GM06990 (cell line): ENCODE measurements around the gene S100A3.

ENCODE experiments used
- DNase-seq: peaks from one replicate; pipeline ENCODE4 v3.0.0-alpha.2; 2011; ENCODE audit not compliant: insufficient read length; ENCODE audit errors: extremely low read depth
- H3K27me3 ChIP-seq: replicated peaks from 2 replicates; pipeline ENCODE4 v1.6.0; 2011; ENCODE audit warnings: low read length; ENCODE audit not compliant: control insufficient read depth, insufficient read depth
- H3K36me3 ChIP-seq: 2 replicates; pipeline ENCODE4 v1.5.1; 2011; ENCODE audit warnings: low read length; ENCODE audit not compliant: control insufficient read depth, insufficient read depth
- H3K4me3 ChIP-seq: replicated peaks from 2 replicates; pipeline ENCODE4 v1.5.1; 2011; ENCODE audit warnings: low read depth, mild to moderate bottlenecking, control low read depth, low read length
- TF ChIP-seq, protein P1 (sequence below): IDR thresholded peaks from 2 replicates; pipeline ENCODE4 v1.5.1; 2011; ENCODE audit warnings: low read length, control low read depth, mild to moderate bottlenecking, inconsistent platforms; ENCODE audit not compliant: insufficient read depth, poor library complexity, severe bottlenecking

The S100A3 gene

DNA sequence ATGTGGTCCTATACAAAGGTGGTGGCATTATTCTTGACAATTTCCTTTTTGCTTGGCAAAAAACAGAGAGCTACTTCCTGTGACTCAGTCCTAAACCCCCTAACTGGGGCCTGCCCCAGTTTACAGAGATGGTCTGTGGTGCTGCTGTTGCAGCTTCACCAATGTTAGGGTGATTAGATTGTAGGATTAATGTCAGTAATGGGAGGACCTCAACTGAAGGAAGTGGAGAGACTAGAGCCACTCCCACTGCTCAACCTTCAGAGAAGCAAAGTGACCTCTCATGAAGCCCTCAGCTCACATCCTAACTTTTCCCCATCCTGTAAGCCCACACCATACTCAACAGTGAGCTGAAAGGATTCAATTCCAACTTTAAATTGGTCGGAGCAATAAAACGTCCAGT, 16.9 kb downstream of the S100A3 start:
- TF ChIP-seq, protein P1, sequence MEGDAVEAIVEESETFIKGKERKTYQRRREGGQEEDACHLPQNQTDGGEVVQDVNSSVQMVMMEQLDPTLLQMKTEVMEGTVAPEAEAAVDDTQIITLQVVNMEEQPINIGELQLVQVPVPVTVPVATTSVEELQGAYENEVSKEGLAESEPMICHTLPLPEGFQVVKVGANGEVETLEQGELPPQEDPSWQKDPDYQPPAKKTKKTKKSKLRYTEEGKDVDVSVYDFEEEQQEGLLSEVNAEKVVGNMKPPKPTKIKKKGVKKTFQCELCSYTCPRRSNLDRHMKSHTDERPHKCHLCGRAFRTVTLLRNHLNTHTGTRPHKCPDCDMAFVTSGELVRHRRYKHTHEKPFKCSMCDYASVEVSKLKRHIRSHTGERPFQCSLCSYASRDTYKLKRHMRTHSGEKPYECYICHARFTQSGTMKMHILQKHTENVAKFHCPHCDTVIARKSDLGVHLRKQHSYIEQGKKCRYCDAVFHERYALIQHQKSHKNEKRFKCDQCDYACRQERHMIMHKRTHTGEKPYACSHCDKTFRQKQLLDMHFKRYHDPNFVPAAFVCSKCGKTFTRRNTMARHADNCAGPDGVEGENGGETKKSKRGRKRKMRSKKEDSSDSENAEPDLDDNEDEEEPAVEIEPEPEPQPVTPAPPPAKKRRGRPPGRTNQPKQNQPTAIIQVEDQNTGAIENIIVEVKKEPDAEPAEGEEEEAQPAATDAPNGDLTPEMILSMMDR: no peak
- Histone ChIP-seq H3K4me3 (no peak overlapping the region), H3K27me3 (no peaks in the 10 kb centered on the region; the same call in 1 of the 2 replicates), H3K36me3 (no peaks in the 10 kb centered on the region)
- DNase-seq: no peak

- no peak overlapping the region for H3K4me3 ChIP-seq
- H3K36me3 ChIP-seq: no peaks in the 10 kb centered on the region
- DNase-seq: no peak
- TF ChIP-seq, protein P1: no peak
- H3K27me3 ChIP-seq: no peaks in the 10 kb centered on the region; the same call in 1 of the 2 replicates
Measured at GRCh38 chr1:153531638-153532037, 17.4 kb downstream of the S100A3 start.

DNA sequence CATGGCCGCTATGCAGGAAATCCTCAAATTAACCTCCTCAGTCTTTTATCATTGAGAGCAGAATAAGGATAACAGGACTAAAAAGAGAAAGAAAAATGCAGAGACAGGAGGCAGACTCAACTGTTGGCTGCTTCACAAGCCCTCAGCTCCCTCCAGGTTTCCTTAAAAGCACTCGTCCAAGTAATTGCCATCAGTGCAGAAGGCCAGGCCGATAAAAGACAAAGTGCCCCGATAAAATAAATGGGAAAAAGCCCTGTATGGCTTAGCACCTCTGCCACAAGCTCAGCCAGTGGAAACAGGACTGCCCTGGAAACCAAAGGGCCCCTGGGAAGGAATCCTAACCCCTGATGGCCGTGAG, 21.4 kb downstream of the S100A3 start:
- Histone ChIP-seq H3K4me3 (no peak overlapping the region), H3K36me3 (no peaks in the 10 kb centered on the region), H3K27me3 (no peaks in the 10 kb centered on the region; the same call in 1 of the 2 replicates)
- no peak for DNase-seq
- TF ChIP-seq, protein P1: no peak

DNA sequence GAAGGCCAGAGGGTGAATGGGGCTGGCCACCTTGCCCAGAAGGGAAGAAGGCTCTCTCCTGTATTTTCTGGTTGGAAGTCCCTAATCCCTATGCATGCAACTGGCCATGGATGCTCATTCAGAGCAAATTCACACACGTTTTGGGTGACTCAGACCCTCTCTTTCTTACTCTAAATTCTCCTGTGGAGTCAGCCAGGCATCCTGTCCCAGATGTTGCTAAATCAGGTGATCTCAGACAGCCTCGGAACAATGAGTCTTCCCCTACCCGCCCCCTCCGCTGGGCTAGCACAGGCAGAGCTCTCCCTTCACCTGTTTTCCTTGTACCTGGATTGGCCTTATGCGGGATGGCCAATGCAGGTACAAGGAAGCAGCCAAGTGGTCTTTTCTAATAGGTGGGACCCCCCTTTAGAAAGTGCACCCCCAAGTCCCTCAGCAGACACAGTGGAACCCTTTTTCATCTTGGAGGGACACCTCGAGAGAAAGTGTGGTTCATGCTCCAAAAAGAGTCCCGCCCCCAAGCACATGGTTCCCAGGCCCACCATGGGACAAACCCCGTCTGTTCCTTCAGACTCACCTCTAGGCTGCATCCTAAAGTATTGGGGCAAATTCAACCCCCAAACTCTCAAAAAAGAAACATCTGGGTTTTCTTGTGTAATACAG, 21.9 kb downstream of the S100A3 start:
- no peaks in the 10 kb centered on the region for H3K36me3 ChIP-seq
- no peak for DNase-seq
- no peaks in the 10 kb centered on the region; the same call in 1 of the 2 replicates for H3K27me3 ChIP-seq
- TF ChIP-seq, protein P1: no peak
- H3K4me3 ChIP-seq: no peak overlapping the region

- no peaks in the 10 kb centered on the region for H3K27me3 ChIP-seq
- TF ChIP-seq, protein P1: no peak
- DNase-seq: no peak
- H3K36me3 ChIP-seq: no peaks in the 10 kb centered on the region
- H3K4me3 ChIP-seq: no peak overlapping the region
Measured at GRCh38 chr1:153526132-153526543, 22.9 kb downstream of the S100A3 start.
